GM12874 (cell line): ENCODE measurements around the gene HEY2.

Experiments used
- CTCF ChIP-seq: IDR thresholded peaks from 2 replicates; pipeline ENCODE4 v1.5.1; 2011; ENCODE audit warnings: low read depth, mild to moderate bottlenecking, control low read depth, low read length, moderate library complexity; ENCODE audit not compliant: insufficient read depth

HEY2 gene

GRCh38 chr6:125806813-125807212 lies 57.4 kb downstream of the HEY2 start:
- TF ChIP-seq CTCF, result no peak

DNA sequence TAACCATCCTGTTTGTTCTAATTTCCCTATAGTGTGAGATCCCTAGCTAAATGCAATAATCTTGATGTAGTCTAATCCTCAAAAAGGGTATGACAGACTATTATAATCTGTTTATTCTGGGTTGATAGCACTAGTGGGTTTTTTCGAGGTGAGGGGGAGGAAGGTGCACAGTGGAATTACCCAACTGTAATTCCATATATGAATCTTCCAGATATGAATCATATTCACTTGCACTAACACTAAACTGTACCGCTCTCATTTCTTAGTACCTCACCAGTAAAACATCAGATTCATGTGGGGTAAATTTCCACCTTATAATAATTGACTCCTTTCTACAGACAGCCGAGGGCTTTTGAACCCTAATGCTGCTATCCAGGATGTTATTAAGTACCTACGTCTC lies 57.9 kb downstream of the HEY2 start:
- TF ChIP-seq CTCF, result no peak

GRCh38 chr6:125808060-125808459 lies 58.6 kb downstream of the HEY2 start:
- TF ChIP-seq CTCF, result no peak

- no peak for TF ChIP-seq CTCF
Measured at GRCh38 chr6:125808591-125808990, 59.2 kb downstream of the HEY2 start.

DNA sequence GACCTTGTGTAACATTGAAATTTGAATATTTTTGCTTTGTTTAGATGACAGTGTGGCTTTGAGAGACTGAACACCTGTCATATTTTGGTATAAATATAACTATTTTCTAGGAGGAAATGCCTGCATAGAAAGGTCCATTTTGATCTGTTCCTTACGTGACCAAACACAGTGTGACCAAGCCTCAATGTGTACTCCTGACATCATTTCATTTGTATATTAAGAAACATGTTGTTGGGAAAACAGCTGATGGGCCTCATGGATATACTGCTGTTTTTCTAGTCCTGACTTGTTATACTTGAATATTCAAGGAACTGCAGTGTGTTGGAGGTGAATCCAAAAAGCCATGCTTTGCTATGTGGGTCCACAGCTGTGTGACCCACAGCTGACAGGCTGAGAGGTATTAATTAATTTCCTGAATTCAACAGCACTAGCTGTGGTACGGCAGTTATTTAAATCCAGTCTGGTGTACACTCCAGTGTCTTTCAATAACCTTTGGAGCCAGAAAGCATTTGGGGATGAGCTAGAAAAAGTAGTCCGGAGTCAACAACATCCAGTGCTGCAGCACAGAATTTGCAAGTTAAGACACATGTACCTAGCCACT lies 60.2 kb downstream of the HEY2 start:
- no peak for TF ChIP-seq CTCF

- TF ChIP-seq CTCF, result no peak
Measured at GRCh38 chr6:125810445-125810844, 61.0 kb downstream of the HEY2 start.
